Inflammatory macrophage treated with lipopolysaccharide for 1 hour (primary cell): ENCODE data around the gene ZNF622.

Experiments used
- DNase-seq, 2 donors: peaks; one replicate each; pipeline ENCODE4 v3.0.0-alpha.2; 2020 to 2022

The ZNF622 gene, protein sequence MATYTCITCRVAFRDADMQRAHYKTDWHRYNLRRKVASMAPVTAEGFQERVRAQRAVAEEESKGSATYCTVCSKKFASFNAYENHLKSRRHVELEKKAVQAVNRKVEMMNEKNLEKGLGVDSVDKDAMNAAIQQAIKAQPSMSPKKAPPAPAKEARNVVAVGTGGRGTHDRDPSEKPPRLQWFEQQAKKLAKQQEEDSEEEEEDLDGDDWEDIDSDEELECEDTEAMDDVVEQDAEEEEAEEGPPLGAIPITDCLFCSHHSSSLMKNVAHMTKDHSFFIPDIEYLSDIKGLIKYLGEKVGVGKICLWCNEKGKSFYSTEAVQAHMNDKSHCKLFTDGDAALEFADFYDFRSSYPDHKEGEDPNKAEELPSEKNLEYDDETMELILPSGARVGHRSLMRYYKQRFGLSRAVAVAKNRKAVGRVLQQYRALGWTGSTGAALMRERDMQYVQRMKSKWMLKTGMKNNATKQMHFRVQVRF

GRCh38 chr5:16465544-16466432, at the start of gene ZNF622:
Gene ZNF622, minus strand, starts transcription at chr5:16465800. Its CDS starts 135 bp downstream, at chr5:16465665.
- DNase-seq = peak; percentile 90 to 91

GRCh38 chr5:16510098-16510497, 44.5 kb upstream of the ZNF622 start:
- no peak for DNase-seq

GRCh38 chr5:16508730-16509531, 43.3 kb upstream of the ZNF622 start:
- DNase-seq = peak; percentile 35 to 51

- no peak for DNase-seq
Observed at GRCh38 chr5:16507716-16508115, 42.1 kb upstream of the ZNF622 start.

GRCh38 chr5:16505904-16506303, 40.3 kb upstream of the ZNF622 start:
- no peak for DNase-seq

- DNase-seq = no peak
Observed at GRCh38 chr5:16505140-16505891, 39.7 kb upstream of the ZNF622 start.

- no peak for DNase-seq
Observed at GRCh38 chr5:16504571-16504970, 39.0 kb upstream of the ZNF622 start.

GRCh38 chr5:16502866-16503265, 37.3 kb upstream of the ZNF622 start:
- DNase-seq = no peak

GRCh38 chr5:16500024-16500423, 34.4 kb upstream of the ZNF622 start:
- no peak for DNase-seq

DNA sequence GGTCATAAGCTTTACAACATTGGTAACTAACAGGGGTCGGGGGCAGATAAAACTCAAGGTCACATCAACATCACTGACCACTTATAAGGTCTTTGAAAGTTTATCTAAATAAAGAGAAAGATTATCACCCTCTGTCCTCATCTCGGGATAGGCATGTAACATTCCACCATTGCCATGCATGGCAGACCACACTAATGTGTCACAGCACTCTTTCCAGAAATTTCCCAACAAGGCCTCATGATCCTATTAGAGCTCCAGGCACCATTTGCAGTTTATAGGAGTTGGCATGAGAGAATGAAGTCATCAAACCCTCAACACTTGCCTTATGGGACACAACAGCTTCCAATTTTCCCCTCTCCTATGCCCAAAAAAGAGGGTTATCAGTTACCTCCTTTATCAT, 31.9 kb upstream of the ZNF622 start:
- no peak for DNase-seq

- no peak for DNase-seq
Observed at GRCh38 chr5:16493261-16493660, 27.7 kb upstream of the ZNF622 start.

DNA sequence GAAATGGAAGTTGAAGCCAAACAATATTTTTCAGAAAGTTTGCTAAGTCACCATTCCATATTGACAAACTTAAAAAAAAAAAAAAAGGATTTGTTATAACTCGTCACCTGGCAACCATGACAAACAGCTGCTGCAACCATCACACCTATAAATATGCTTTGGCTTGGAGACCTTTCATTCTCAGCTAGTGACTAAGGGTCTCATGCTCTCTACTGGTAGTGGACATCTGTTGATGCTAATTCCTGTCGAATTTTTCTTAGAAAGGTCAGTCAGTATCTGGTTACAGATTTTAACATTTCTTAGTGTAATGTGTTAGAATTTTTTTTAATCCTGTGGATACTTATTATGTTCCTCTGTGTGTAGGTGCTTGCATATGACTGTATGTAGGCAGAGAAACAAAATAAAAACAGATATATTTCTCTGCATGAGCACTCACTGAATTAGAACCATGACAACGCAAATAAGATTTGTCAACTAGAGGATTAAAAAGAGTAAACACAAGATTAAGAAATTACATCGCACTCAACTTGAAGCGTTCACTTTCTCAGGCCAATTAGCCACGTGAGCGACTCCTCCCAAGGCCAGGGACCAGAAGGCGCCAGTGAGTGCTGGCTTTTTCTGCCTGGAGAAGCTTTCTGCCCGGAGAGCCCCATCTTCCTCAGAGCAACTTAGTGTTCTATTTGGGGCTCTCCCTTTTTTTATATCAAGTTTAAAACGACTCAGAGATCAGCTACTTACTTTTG, 27.0 kb upstream of the ZNF622 start:
- DNase-seq = no peak

DNA sequence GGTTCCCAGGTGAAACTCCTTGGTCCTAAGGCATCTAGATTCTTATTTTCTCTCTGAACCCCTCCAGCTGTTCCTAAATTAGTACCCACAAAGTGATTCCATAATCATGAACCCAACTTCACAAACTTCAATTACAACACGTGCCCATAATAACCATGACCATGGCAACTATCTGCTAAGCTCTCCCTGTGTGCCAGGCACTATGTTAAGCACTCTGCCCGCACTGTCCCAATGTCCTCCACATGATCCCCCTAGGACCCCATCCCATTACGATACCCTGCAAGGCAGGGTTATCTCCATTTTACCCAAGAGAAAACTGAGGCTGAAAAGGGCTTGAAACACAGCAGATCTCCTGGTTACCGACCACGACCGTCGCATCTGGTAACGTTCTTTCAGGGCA, 25.3 kb upstream of the ZNF622 start:
- DNase-seq = no peak

GRCh38 chr5:16489322-16489791, 23.8 kb upstream of the ZNF622 start:
- DNase-seq = peak; percentile 17 to 43

GRCh38 chr5:16487456-16487855, 21.9 kb upstream of the ZNF622 start:
- no peak for DNase-seq

- no peak for DNase-seq
Observed at GRCh38 chr5:16486711-16487111, 21.1 kb upstream of the ZNF622 start.

DNA sequence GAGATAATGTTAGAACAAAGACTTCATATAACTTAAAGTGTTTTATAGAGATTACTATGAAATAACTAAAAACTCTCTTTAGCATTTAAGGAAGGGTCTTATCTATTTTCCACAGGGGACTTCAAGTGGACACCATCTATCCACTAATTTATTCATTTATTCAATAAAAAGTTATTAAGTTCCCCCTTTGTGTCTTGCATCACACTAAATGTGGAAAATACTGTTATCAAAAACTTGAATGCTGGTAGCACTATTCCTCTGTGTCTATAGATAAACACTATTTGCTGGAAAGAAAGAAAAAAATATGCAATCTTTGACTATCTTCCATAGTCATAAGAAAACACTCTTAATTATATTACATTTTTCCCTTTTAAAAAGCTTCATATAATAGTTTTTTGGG, 20.1 kb upstream of the ZNF622 start:
- no peak for DNase-seq

GRCh38 chr5:16484081-16484480, 18.5 kb upstream of the ZNF622 start:
- DNase-seq = no peak

DNA sequence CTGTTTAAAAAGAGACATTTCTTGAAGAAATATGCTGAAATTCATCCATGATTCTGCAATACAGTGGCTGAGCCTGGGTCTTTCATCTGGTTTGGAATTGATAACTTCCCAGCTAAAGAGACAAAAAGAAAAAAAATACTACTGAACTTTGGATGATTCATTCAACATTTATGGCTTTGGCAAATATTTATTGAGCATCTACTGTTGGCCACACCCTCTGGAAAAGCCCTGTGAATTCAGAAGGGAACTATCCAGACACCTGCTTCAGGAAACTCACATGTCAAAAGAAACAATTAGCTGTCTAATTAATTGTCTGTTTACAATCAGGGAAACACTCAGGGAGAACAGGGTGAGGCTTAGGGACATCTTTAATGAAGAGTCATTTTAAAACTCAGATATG, 17.8 kb upstream of the ZNF622 start:
- DNase-seq = no peak

DNA sequence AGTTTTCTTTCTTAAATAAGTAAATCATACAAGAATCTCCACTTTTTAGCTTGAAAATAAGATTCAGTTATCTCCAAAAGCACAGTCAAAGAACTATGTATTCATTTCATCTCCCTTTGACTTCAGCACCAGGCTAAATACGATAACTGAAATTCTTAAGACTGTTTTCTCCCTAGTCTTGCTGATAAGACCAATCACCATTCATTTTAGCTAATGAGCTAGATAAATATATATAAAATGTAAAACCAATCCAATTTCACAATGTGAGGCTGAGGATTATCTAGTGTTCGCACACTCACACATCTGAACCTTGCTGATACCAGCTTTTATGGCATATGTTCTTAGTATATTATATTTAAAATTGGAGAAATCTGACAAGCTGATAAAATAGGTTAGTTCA, 17.3 kb upstream of the ZNF622 start:
- no peak for DNase-seq

GRCh38 chr5:16480821-16481538, 15.4 kb upstream of the ZNF622 start:
- no peak for DNase-seq
